GM12801 (cell line): ENCODE data around the gene ENC1.

Source experiments
- TF ChIP-seq, protein P1 (sequence below): IDR thresholded peaks from one replicate; pipeline ENCODE4 v1.5.1; 2011; ENCODE audit warnings: control low read depth; ENCODE audit not compliant: insufficient read length; ENCODE audit errors: extremely low read depth

Gene ENC1

GRCh38 chr5:74640954-74641734, 616 bp upstream of the ENC1 start:
- TF ChIP-seq, protein P1, sequence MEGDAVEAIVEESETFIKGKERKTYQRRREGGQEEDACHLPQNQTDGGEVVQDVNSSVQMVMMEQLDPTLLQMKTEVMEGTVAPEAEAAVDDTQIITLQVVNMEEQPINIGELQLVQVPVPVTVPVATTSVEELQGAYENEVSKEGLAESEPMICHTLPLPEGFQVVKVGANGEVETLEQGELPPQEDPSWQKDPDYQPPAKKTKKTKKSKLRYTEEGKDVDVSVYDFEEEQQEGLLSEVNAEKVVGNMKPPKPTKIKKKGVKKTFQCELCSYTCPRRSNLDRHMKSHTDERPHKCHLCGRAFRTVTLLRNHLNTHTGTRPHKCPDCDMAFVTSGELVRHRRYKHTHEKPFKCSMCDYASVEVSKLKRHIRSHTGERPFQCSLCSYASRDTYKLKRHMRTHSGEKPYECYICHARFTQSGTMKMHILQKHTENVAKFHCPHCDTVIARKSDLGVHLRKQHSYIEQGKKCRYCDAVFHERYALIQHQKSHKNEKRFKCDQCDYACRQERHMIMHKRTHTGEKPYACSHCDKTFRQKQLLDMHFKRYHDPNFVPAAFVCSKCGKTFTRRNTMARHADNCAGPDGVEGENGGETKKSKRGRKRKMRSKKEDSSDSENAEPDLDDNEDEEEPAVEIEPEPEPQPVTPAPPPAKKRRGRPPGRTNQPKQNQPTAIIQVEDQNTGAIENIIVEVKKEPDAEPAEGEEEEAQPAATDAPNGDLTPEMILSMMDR, result no peak

DNA sequence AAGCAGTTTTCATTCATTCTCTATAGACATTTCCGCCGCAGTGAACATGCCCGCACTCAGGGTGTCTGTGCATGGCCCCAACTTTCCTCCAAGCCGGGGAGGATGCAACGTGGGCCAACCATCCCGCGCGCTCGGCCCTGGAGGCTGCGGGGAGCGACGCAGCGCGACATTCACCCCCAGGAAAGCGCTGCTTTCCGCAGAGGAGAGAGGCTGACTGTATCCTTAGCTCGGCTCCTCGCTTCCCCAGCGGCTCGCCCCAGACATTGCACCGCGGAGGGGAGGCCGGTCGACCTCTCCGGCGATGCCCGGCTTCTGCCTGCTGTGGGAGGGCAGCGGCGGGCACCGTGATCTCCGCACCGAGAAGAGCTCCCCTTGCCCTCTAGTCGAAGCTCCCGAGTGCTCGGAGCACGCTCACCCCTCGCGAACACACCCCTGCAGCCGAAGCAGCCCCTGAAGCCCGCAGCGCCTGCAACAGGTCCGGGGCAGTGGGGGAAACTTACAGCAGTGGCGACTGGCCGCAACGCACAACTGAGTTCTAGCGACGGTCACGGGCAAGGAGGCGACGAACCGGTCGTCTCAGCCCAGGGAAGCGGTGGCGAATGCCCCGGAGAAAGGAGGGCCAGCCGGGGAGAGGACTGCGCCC, 600 bp downstream of the ENC1 start:
- TF ChIP-seq, protein P1, result no peak

DNA sequence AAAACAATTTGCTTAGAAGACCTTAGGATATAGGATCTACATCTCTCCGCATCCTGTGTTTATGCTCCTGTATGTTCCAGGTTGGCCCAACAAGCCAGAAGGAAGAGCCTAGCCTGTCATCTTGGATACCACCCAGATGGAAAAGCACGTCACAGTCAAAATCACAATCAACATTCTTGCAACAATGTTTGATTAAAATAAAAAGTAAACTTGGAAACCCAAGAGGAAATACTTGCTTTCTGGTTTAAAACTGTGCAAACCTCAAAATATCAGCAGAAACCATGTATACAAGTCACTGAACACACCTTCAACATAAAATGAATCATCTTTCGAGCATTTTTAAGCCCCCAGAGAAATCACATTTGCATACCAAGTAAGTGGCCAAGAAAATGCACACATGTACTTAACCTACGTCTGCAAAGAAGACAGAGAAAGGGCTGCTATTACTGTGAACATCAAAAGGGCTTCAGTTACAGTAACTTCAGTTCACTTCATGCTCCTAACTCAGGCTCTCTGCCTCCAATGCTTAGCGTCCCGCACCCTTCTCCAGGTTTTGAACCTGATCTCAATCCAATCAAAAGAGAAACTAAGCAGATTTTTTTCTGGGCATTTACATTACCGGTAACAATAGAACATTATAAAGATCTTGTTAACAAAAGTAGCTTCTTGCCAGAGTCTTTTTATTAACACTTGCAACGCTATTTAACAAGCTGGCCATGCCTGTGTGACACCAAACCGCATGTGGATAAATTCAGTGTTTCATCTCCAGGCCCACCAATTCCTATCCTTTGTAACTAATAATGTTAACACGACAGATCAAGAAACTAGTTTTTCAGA, 1.3 kb downstream of the ENC1 start:
- TF ChIP-seq, protein P1, result no peak

GRCh38 chr5:74638544-74638969, 2.0 kb downstream of the ENC1 start:
- TF ChIP-seq, protein P1, result no peak

DNA sequence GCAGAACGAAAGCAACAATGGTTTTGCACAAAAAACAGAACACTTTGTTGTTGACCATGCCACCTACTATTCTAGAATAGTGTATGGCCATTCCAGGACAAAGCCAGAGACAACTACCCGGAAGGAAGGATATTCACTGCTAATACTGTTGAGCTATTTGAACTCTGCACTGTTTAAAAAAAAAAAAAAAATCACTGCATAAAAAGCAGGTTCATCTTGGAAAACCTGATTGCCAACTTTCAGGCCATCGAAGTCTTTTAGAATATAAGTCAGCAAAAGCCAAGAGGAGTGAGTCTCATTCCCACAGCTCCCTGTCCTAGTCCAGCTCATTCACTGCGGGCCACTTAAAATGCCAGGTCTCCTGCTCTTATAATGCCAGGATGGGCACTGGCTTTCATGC, 4.0 kb downstream of the ENC1 start:
- TF ChIP-seq, protein P1, result no peak

- TF ChIP-seq, protein P1, result no peak
Observed at GRCh38 chr5:74636149-74636548, 4.4 kb downstream of the ENC1 start.
